Measurements from ENCODE around the gene TPST1.

TPST1 gene

DNA sequence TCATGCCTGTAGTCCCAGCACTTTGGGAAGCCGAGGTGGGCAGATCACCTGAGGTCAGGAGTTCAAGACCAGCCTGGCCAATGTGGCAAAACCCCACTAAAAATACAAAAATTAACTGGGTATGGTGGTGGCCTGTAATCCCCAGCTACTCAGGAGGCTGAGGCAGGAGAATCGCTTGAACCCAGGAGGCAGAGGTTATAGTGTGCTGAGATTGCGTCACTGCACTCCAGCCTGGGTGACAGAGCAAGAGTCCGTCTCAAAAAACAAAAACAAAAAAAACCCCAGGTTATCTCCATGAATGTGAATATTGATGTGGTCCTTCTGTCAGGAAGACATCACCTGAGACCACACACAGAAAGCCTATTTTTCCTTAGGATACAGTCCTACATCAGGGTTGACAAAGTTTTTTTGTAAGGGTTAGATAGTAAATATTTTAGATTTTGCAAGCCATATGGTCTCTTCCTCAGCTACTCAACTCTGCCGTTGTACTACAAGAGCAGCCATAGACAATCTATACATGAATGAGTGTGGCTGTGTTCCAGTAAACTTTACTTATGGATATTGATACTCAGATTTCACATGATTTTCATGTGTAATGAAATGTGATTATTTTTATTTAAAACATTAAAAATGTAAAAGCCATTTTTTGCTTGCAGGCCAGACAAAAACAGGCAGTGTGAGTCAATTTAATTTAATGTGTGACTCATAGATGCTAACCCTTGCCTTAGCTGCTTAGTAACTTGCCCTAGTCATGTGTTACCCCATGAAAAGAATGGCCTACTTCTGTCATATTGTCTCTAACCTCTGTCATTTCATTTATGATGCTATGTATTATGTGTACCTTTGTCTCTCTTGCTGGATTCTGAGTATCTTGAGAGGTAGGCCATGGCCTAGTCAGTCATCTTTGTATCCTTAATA, 78.1 kb downstream of the TPST1 start:
- DNase-seq (ENCODE audit: insufficient read length, low spot score) (no peak), FAIRE-seq (no peak)
- TF ChIP-seq, protein P1, sequence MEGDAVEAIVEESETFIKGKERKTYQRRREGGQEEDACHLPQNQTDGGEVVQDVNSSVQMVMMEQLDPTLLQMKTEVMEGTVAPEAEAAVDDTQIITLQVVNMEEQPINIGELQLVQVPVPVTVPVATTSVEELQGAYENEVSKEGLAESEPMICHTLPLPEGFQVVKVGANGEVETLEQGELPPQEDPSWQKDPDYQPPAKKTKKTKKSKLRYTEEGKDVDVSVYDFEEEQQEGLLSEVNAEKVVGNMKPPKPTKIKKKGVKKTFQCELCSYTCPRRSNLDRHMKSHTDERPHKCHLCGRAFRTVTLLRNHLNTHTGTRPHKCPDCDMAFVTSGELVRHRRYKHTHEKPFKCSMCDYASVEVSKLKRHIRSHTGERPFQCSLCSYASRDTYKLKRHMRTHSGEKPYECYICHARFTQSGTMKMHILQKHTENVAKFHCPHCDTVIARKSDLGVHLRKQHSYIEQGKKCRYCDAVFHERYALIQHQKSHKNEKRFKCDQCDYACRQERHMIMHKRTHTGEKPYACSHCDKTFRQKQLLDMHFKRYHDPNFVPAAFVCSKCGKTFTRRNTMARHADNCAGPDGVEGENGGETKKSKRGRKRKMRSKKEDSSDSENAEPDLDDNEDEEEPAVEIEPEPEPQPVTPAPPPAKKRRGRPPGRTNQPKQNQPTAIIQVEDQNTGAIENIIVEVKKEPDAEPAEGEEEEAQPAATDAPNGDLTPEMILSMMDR (IDR thresholded peaks at IDR 0.05; ENCODE audit: insufficient read depth, missing control alignments) = no peak

DNA sequence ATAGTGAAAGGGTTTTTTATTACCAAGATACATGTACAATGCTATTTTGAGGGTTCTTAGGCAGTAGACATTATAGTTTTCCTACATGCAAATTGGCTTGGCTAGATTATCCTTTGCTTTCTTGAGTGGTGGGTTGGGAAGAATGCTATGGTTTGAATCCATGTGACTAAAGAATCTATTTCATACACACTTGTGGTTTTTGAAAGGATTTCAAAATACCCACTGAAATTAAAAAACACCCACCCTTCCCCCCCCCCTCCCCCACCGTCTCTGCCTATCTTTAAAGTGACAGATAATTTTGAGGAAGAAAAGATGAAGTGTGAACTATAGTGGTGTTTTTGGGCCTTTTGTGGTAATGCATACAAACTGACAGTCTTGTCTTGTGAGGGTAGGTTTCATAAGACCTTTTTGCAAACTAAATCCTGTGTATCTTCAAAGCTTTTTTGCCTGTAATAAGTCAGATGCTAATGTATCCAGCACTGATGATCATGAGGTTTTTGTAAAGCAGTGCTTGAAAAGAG, 90.9 kb downstream of the TPST1 start:
- TF ChIP-seq, protein P1 (IDR thresholded peaks at IDR 0.05; ENCODE audit: insufficient read depth, missing control alignments) = no peak
- DNase-seq (ENCODE audit: insufficient read length, low spot score) (no peak), FAIRE-seq (no peak)

GRCh38 chr7:66296557-66296956, 91.4 kb downstream of the TPST1 start:
- TF ChIP-seq, protein P1 (IDR thresholded peaks at IDR 0.05; ENCODE audit: insufficient read depth, missing control alignments) = no peak
- DNase-seq (ENCODE audit: insufficient read length, low spot score) = no peak
- no peak for FAIRE-seq

DNA sequence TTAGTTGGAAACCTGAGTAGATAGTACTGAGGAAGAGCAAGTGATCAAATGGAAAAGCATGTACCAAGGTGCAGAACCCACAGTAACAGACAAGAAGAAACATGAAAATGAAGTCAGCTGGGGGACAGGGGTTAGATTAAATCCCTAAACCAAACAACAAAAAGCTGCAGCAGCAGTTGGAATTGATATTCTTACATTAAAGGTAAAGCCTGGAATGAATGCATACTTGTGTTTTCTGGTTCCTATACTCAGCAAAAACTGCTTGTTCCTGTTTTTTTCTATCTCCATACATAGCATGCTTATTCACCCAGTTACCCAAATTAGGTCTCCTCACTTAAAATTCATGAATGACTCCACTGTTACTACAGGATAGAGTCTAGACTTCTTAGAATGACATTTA, 92.4 kb downstream of the TPST1 start:
- DNase-seq (ENCODE audit: insufficient read length, low spot score) (no peak), FAIRE-seq (no peak)
- TF ChIP-seq, protein P1 (IDR thresholded peaks at IDR 0.05; ENCODE audit: insufficient read depth, missing control alignments) = no peak

DNA sequence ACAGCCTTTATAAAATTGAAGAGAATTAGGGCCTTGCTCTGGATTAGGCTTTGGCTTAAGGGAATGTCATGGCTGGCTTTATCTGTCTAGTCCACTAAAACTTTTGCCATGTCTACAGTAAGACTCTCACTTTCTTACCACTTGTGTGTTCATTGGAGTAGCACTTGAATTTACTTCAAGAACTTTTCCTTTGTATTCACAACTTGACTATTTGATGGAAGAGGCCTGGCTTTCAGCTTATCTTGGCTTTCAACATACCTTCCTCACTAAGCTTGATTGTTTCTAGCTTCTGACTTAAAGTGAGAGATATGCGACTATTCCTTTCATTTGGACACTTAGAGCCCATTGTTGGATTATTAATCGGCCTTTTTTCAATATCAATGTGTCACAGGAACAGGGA, 96.1 kb downstream of the TPST1 start:
- DNase-seq (ENCODE audit: insufficient read length, low spot score) (no peak), FAIRE-seq (no peak)
- TF ChIP-seq, protein P1 (IDR thresholded peaks at IDR 0.05; ENCODE audit: insufficient read depth, missing control alignments) = no peak

GRCh38 chr7:66301737-66302136, 96.6 kb downstream of the TPST1 start:
- TF ChIP-seq, protein P1 (IDR thresholded peaks at IDR 0.05; ENCODE audit: insufficient read depth, missing control alignments) = no peak
- no peak for FAIRE-seq
- no peak for DNase-seq (ENCODE audit: insufficient read length, low spot score)
